Spleen (tissue), 11 donors: ENCODE results near the gene MCC. TPM values are rescaled to one million over a fixed set of nuclear protein-coding genes. Genes with fewer than 3 reads are reported as not detected.

ENCODE experiments used
- DNase-seq: peaks from one replicate; pipeline ENCODE4 v3.0.0-alpha.2; 2020
- H3K27ac ChIP-seq, 8 donors: fragments of 200-600 bp; sonication (generic) in 7 of 8; 1 replicate in 4 of 8; 2 replicates in 4 of 8; pipeline versions ENCODE4 v1.5.0 to v1.8.0; 2016 to 2021; ENCODE audit warnings: inconsistent platforms in 4 of 8, mild to moderate bottlenecking in 4 of 8, moderate library complexity in 1 of 8
- H3K27me3 ChIP-seq, 7 donors: fragments of 200-600 bp; sonication (generic) in 6 of 7; replicated peaks in 1 of 7; 1 replicate in 4 of 7; 2 replicates in 3 of 7; pipeline versions ENCODE4 v1.5.0 to v1.8.0; 2016 to 2021; ENCODE audit warnings: inconsistent platforms in 3 of 7, mild to moderate bottlenecking in 1 of 7
- H3K36me3 ChIP-seq, 6 donors: fragments of 200-600 bp; sonication (generic) in 5 of 6; 1 replicate in 4 of 6; 2 replicates in 2 of 6; pipeline versions ENCODE4 v1.5.0 to v1.8.0; 2016 to 2021; ENCODE audit warnings: inconsistent platforms in 2 of 6
- H3K4me1 ChIP-seq, 6 donors: fragments of 200-600 bp; sonication (generic) in 5 of 6; 1 replicate in 3 of 6; 2 replicates in 3 of 6; pipeline versions ENCODE4 v1.5.0 to v1.8.0; 2016 to 2021; ENCODE audit warnings: inconsistent platforms in 3 of 6
- H3K4me3 ChIP-seq, 8 donors: fragments of 200-600 bp; sonication (generic) in 7 of 8; 1 replicate in 4 of 8; 2 replicates in 4 of 8; pipeline versions ENCODE4 v1.5.0 to v1.8.0; 2016 to 2021; ENCODE audit warnings: inconsistent platforms in 4 of 8, mild to moderate bottlenecking in 4 of 8, moderate library complexity in 2 of 8
- H3K9me3 ChIP-seq, 8 donors: fragments of 200-600 bp; sonication (generic) in 7 of 8; 1 replicate in 4 of 8; 2 replicates in 4 of 8; pipeline versions ENCODE4 v1.5.0 to v1.8.0; 2016 to 2021; ENCODE audit warnings: inconsistent platforms in 4 of 8
- POLR2A ChIP-seq, 3 donors: fragments of 450-650 bp; IDR thresholded peaks; one replicate each; pipeline ENCODE4 v1.5.1; 2017; ENCODE audit warnings: antibody characterized with exemption in 3 of 3, mild to moderate bottlenecking in 1 of 3
- POLR2AphosphoS5 ChIP-seq, 3 donors: sonication (generic); formaldehyde crosslinking; IDR thresholded peaks; one replicate each; pipeline ENCODE4 v1.5.1; 2017; ENCODE audit warnings: antibody characterized with exemption in 3 of 3
- WGBS, 5 donors: extraction: QIAGEN DNeasy Blood & Tissue Kit in 3 of 5; methylation state at CpG; one replicate each; pipeline versions ENCODE4 v1.1.5 to v1.1.7; 2013 to 2018; 5-methylcytosine and 5-hydroxymethylcytosine counted together
- intact Hi-C: fragments of 100-400 bp; cut with DNase I; formaldehyde crosslinking; loops from one replicate; pipeline ENCODE4 v1.15.0; 2023; ENCODE audit warnings: low total_unique reads
- polyA plus RNA-seq, 3 donors: library from polyadenylated mRNA; stranded (reverse); fragments of 200-250 nt; gene quantifications; one replicate each; pipeline ENCODE4 v1.2.1, GENCODE V29; 2013
- total RNA-seq, 7 donors: library from RNA; depleted of rRNA in 3 of 7; stranded (reverse); fragments of >200 nt in 3 of 7; fragmentation: NEBNext Ultra II Directional in 4 of 7; extraction: Animal tissue kit (Norgen Biotek cat#: 25700) in 4 of 7; gene quantifications; one replicate each; pipeline versions ENCODE4 v1.1.0 to v1.2.1, GENCODE V29; 2016 to 2021
- TF ChIP-seq, protein P1 (sequence below), 11 experiments: fragments of 200-600 bp in 7 of 11; fragments of 450-650 bp in 4 of 11; sonication (generic) in 4 of 11; IDR thresholded peaks in 8 of 11; conservative IDR thresholded peaks in 3 of 11; 1 replicate in 7 of 11; 2 replicates in 4 of 11; pipeline versions ENCODE4 v1.4.0 to v1.8.0; 2016 to 2021; ENCODE audit warnings: antibody characterized with exemption in 11 of 11, inconsistent platforms in 4 of 11, mild to moderate bottlenecking in 1 of 11
- donor health status: healthy with polysubstance abuse.
- donor health status: DM: no; HTN: no; CAD: no; lungs with moderate emphysema.
- donor health status: DM: no; HTN: no; CAD: no.
- donor health status: Bipolar disorder and iron deficiency.
- donor health status: healthy.
- donor health status: DM: no; HTN: no; CAD: no.
- donor health status: DM: yes; HTN: yes; CAD: no.

Gene MCC
- total and polyA plus RNA-seq, 10 donors, result 1.3 to 32.8 (median 15.8) TPM

DNA sequence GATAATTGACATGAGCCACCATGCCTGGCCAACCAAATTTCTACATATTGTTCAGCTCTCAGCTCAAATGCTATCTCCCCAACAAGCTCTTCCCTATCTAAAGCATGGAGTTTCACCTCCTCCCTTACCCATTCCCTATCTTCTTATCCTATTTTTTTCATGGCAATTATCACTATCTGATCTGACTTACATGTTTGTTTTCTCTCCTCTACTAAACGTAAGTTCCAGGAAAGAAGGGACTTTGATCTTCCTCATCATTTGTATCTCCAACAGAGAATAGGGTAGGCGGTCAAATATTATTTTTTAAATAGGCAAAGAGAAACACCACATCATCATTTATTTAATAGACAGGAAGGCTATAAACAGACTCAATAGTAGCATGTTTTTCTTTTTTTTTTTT lies 381.4 kb downstream of the MCC start:
- H3K9me3 ChIP-seq, result no peaks in the 10 kb centered on the region
- DNase-seq, result no peak
- H3K4me1 ChIP-seq, result no peaks in the 10 kb centered on the region
- H3K4me3 ChIP-seq, result no peak overlapping the region
- H3K27me3 ChIP-seq, result no peaks in the 10 kb centered on the region
- intact Hi-C loops, result no loop called here
- no peak overlapping the region for H3K27ac ChIP-seq
- H3K36me3 ChIP-seq, result peaks cover 0 to 5% (median 0%) of the 10 kb centered on the region in 6 donors
- TF ChIP-seq POLR2A (IDR thresholded peaks at IDR 0.05), result no peak
- WGBS, 5 donors, result 87 to 95% (median 91%) methylated on average over 2 of the region's 2 CpGs

DNA sequence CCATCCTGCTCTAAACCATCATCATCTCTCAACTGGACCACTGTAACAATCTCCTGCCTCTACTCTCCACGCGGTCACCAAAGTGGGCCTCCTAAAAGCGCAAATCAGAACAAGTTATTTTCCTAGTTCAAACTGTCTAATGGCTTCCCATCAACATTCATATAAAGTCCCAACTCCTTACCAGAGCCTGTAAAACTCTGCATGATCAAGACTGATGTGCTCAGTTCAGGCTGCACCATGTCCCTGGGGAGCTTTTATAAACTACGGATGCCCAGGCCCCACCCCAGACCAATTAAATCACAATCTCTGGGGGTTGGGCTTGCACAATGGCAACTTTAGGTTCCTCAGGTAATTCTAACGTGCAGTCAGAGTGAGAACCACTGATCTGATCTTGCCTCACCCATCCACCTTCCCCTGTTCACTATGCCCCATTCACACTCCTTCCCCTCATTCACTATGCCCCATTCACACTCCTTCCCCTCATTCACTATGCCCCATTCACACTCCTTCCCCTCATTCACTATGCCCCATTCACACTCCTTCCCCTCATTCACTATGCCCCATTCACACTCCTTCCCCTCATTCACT lies 382.5 kb downstream of the MCC start:
- Histone ChIP-seq H3K27me3 (no peaks in the 10 kb centered on the region), H3K4me1 (no peaks in the 10 kb centered on the region), H3K27ac (no peak overlapping the region), H3K4me3 (no peak overlapping the region), H3K36me3 (peaks cover 0 to 10% (median 0%) of the 10 kb centered on the region in 6 donors), H3K9me3 (no peaks in the 10 kb centered on the region)
- TF ChIP-seq, protein P1, sequence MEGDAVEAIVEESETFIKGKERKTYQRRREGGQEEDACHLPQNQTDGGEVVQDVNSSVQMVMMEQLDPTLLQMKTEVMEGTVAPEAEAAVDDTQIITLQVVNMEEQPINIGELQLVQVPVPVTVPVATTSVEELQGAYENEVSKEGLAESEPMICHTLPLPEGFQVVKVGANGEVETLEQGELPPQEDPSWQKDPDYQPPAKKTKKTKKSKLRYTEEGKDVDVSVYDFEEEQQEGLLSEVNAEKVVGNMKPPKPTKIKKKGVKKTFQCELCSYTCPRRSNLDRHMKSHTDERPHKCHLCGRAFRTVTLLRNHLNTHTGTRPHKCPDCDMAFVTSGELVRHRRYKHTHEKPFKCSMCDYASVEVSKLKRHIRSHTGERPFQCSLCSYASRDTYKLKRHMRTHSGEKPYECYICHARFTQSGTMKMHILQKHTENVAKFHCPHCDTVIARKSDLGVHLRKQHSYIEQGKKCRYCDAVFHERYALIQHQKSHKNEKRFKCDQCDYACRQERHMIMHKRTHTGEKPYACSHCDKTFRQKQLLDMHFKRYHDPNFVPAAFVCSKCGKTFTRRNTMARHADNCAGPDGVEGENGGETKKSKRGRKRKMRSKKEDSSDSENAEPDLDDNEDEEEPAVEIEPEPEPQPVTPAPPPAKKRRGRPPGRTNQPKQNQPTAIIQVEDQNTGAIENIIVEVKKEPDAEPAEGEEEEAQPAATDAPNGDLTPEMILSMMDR (IDR thresholded peaks at IDR 0.05 in 8 of 11, conservative IDR thresholded peaks at IDR 0.05 in 3 of 11), result no peak
- TF ChIP-seq POLR2A (IDR thresholded peaks at IDR 0.05) (no peak), POLR2AphosphoS5 (IDR thresholded peaks at IDR 0.05) (no peak)
- WGBS, 5 donors, result 90 to 94% (median 92%) methylated on average over 5 of the region's 5 CpGs
- no peak for DNase-seq
- intact Hi-C loops, result no loop called here

DNA sequence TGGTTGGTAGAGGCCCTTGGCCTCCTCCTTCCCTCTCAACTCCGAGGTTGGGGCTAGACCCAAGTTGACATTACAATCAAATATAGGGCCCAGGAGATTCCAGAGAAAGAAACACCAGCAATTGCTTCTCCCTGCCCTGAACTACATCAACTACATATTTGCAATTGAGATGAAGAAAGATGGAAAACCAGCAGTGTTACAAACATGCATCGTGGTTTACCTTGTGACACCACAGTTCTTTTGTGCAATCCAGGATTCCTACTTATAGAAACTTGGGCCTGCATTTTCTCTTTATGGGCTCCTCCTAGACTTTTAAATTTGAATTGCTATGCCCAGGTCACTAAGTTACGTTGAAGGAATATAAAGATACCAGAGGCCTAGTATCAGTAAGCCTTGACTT lies 384.9 kb downstream of the MCC start:
- TF ChIP-seq, protein P1 (IDR thresholded peaks at IDR 0.05 in 8 of 11, conservative IDR thresholded peaks at IDR 0.05 in 3 of 11), result no peak
- TF ChIP-seq POLR2AphosphoS5 (IDR thresholded peaks at IDR 0.05) (no peak), POLR2A (IDR thresholded peaks at IDR 0.05) (no peak)
- no peak for DNase-seq
- Histone ChIP-seq H3K27me3 (no peaks in the 10 kb centered on the region), H3K9me3 (no peaks in the 10 kb centered on the region), H3K36me3 (peaks cover 0 to 15% (median 0%) of the 10 kb centered on the region in 6 donors), H3K4me1 (no peaks in the 10 kb centered on the region), H3K27ac (no peak overlapping the region), H3K4me3 (no peak overlapping the region)
- 62 to 78% (median 69%) methylated on average over 3 of the region's 3 CpGs for WGBS, 5 donors
- intact Hi-C loops, result no loop called here

DNA sequence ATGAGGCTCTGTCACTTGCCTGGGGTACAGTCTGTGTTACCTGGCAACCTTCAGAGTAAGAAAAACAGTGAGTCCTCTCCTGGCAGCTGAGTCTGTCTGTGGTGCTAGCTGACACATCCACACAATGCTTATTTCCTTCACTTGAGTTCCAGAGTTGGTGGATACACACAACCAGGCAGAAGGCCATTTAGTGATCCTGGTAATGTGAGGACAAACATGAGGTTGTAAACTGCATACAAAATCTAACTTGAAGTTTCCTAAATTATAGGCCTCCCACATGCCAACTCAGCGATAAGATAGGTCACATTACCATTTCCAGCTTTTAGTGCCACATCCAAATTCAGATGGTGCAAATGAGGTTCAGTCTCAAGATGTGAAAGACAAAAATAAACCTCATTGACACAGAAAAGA lies 386.1 kb downstream of the MCC start:
- WGBS, 5 donors, result 63 to 76% (median 74%) methylated on average over 1 of the region's 1 CpG
- Histone ChIP-seq H3K4me3 (no peak overlapping the region), H3K36me3 (peaks cover 0 to 15% (median 0%) of the 10 kb centered on the region in 6 donors), H3K27ac (no peak overlapping the region), H3K27me3 (no peaks in the 10 kb centered on the region), H3K4me1 (no peaks in the 10 kb centered on the region), H3K9me3 (no peaks in the 10 kb centered on the region)
- DNase-seq, result no peak
- TF ChIP-seq, protein P1 (IDR thresholded peaks at IDR 0.05 in 8 of 11, conservative IDR thresholded peaks at IDR 0.05 in 3 of 11), result no peak
- TF ChIP-seq POLR2A (IDR thresholded peaks at IDR 0.05) (no peak), POLR2AphosphoS5 (IDR thresholded peaks at IDR 0.05) (no peak)
- intact Hi-C loops, result no loop called here
